Kidney epithelial cell (primary cell): ENCODE measurements around the gene CKLF. TPM values are rescaled to one million over a fixed set of nuclear protein-coding genes. Genes with fewer than 3 reads are reported as not detected.
"Not testable (repeated sequence)": the region's sequence is repeated elsewhere in the genome, so short reads cannot be mapped to it uniquely, and the experiment has no call there.

Experiments used
- DNase-seq: peaks from one replicate; pipeline ENCODE4 v3.0.0-alpha.2; 2010; ENCODE audit warnings: low read depth
- H3K27me3 ChIP-seq: 2 replicates; pipeline ENCODE4 v1.6.0; 2011; ENCODE audit warnings: low read length; ENCODE audit not compliant: control insufficient read depth, insufficient read depth
- H3K36me3 ChIP-seq: 2 replicates; pipeline ENCODE4 v1.5.1; 2011; ENCODE audit warnings: low read length; ENCODE audit not compliant: control insufficient read depth, insufficient read depth
- H3K4me3 ChIP-seq: 2 replicates; pipeline ENCODE4 v1.5.1; 2011; ENCODE audit warnings: low read depth, mild to moderate bottlenecking, control low read depth, low read length
- CTCF ChIP-seq: IDR thresholded peaks from 2 replicates; pipeline ENCODE4 v1.5.1; 2011; ENCODE audit warnings: mild to moderate bottlenecking, moderate library complexity, low read length, control low read depth, inconsistent platforms; ENCODE audit not compliant: insufficient read depth, poor library complexity, severe bottlenecking
- total RNA-seq: library from RNA; depleted of rRNA; stranded (reverse); fragments of >200 nt; gene quantifications from 2 replicates; pipeline ENCODE4 v1.2.3, GENCODE V29; 2015

CKLF gene
- total RNA-seq, 1 donor from 2014 or later = 129 TPM

DNA sequence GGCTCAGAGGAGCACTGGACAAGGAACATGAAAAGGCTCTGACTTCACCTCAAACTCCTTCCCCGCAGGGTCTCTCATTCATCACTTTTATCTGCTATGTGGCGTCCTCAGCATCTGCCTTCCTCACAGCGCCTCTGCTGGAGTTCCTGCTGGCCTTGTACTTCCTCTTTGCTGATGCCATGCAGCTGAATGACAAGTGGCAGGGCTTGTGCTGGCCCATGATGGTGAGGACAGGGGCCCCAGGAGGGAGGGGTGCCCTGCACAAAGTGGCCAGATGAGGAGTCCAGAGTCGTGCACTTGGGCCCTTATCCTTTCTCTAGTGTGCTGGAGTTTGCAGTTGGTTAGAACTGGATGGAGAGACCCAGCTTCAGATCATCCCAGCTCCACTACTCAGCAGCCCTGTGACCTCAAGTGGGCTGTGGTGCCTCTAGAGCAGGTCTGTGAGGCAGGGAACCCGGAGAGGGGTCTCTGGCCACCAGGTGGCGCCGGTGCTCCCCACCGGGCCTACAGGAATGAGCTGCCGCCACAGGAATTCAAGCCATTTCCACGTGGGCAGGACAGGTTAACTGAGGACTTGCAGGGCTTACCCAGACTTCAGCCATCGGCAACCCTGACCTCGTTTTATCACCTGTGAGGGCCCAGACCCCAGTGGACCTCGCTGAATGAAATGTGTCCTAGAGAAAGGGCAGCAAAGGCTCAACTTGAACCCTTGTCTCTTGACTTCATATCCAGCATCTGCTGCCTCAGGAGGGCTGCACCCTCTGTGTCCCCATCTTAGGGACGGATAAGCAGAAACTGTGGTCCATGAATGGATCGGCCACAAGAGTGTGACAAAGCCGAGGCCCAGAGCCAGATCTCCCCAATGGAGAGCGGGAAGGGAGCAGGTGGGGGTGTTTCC is 56.1 kb downstream of the CKLF start:
- Histone ChIP-seq H3K4me3 (no peak overlapping the region), H3K27me3 (no peaks in the 10 kb centered on the region), H3K36me3 (peaks cover 10% of the 10 kb centered on the region)
- TF ChIP-seq CTCF = peak; percentile 95
- DNase-seq = peak; percentile 71

- no peak for DNase-seq
- Histone ChIP-seq H3K4me3 (no peak overlapping the region), H3K27me3 (no peaks in the 10 kb centered on the region), H3K36me3 (peaks cover 10% of the 10 kb centered on the region)
- TF ChIP-seq CTCF = no peak
Observed at GRCh38 chr16:66609139-66609510, 56.7 kb downstream of the CKLF start.

- TF ChIP-seq CTCF = no peak
- Histone ChIP-seq H3K27me3 (no peaks in the 10 kb centered on the region), H3K4me3 (no peak overlapping the region), H3K36me3 (peaks cover 10% of the 10 kb centered on the region)
- no peak for DNase-seq
Observed at GRCh38 chr16:66610111-66610820, 57.9 kb downstream of the CKLF start.

DNA sequence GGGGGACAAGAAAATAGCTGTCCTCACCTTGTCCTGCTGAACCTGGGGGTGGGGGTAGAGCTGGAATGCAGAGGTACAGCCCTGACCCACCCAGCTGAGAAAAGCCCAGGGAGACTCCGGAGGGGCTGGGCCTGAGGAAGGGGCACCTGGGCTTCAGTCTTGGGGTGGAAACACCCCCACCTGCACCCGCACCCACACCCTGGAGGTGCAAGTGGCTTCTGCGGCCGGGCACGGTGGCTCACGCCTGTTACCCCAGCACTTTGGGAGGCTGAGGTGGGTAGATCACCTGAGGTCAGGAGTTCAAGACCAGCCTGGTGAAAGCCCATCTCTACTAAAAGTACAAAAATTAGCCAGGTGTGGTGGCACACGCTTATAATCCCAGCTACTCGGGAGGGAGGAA is 59.5 kb downstream of the CKLF start:
- not testable (repeated sequence) for DNase-seq, H3K4me3 ChIP-seq
- H3K36me3 ChIP-seq = peaks cover 10% of the 10 kb centered on the region

GRCh38 chr16:66612422-66612821 is 60.0 kb downstream of the CKLF start:
- H3K27me3 ChIP-seq = no peaks in the 10 kb centered on the region
- DNase-seq = no peak
- TF ChIP-seq CTCF = no peak
- H3K4me3 ChIP-seq = no peak overlapping the region
- peaks cover 10% of the 10 kb centered on the region for H3K36me3 ChIP-seq

More for the DNA sequence above, 59.5 kb downstream of the CKLF start:
- not testable (repeated sequence) for H3K27me3 ChIP-seq

DNA sequence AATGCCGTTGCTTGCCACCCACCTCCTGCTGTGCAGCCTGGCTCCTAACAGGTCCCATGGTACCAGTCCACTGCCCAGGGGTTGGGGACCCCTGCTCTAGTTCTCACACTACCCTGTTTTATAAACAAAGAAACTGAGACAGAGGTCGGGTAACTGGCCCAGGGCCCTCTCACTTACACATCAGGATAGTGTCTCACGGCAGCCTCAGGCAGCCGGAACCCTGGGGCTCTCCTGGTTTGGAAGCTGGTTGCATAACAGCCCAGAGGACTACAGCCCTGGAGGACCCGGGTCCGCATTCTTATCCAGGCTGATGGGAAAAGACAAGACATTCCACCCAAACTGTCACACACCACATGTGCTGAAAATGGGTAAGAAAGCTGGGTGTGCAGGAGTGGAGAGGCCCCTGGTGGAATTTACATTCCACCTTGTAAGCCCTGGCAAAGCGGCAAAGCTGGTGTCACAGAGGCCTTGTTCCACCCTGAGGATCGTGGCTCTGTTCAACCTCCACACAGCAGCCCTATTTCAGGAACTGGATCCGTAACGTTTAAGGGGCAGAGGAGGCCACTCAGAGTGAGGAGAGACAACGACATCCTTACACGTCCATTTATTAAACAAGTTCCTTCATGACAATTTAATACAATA is 61.9 kb downstream of the CKLF start:
- Histone ChIP-seq H3K4me3 (no peak overlapping the region), H3K36me3 (peaks cover 5% of the 10 kb centered on the region), H3K27me3 (no peaks in the 10 kb centered on the region)
- no peak for TF ChIP-seq CTCF
- no peak for DNase-seq
